Measurements from ENCODE around the gene SLC5A5.
A peak's percentile ranks its signal among the peaks of the same experiment; 100 is the strongest.

Gene SLC5A5

DNA sequence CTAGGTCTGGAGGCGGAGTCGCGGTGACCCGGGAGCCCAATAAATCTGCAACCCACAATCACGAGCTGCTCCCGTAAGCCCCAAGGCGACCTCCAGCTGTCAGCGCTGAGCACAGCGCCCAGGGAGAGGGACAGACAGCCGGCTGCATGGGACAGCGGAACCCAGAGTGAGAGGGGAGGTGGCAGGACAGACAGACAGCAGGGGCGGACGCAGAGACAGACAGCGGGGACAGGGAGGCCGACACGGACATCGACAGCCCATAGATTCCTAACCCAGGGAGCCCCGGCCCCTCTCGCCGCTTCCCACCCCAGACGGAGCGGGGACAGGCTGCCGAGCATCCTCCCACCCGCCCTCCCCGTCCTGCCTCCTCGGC is at the start of gene SLC5A5:
TSS of gene SLC5A5 (plus strand) at position 68 of the 373 bp plus-strand sequence. CDS start 375 bp downstream, outside the sequence.
- in situ Hi-C loops (cut with MboI; ENCODE audit: low sequenced_read_pairs, unreplicated experiment), result no loop called here
- DNase-seq (ENCODE audit: low spot score), result peak; percentile 49
- TF ChIP-seq, protein P1, sequence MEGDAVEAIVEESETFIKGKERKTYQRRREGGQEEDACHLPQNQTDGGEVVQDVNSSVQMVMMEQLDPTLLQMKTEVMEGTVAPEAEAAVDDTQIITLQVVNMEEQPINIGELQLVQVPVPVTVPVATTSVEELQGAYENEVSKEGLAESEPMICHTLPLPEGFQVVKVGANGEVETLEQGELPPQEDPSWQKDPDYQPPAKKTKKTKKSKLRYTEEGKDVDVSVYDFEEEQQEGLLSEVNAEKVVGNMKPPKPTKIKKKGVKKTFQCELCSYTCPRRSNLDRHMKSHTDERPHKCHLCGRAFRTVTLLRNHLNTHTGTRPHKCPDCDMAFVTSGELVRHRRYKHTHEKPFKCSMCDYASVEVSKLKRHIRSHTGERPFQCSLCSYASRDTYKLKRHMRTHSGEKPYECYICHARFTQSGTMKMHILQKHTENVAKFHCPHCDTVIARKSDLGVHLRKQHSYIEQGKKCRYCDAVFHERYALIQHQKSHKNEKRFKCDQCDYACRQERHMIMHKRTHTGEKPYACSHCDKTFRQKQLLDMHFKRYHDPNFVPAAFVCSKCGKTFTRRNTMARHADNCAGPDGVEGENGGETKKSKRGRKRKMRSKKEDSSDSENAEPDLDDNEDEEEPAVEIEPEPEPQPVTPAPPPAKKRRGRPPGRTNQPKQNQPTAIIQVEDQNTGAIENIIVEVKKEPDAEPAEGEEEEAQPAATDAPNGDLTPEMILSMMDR (IDR thresholded peaks at IDR 0.05; ENCODE audit: borderline replicate concordance, control extremely low read depth, extremely low read depth, insufficient read depth, missing control alignments), result no peak

DNA sequence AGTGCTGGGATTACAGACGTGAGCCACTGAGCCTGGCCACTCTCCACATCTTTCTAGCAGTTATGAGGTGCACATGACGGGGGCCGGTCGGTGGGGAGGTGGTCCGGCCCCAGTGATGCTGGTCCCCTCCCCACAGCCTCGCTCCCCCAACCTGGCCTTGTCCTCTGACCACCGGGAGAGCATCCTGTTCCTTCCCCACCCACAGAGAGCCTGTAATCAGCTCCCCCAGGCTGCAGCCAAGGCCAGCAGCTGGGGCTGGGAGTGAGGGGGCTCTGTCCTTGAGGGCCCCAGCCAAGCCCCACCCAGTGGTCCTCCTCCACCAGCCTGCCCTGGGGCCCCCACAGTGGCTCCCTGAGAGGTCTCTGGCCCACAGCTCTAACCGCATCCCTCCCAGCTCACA is 47.4 kb upstream of the SLC5A5 start:
- in situ Hi-C loops (cut with MboI; ENCODE audit: low sequenced_read_pairs, unreplicated experiment), result no loop called here
- DNase-seq (ENCODE audit: low spot score), result no peak
- TF ChIP-seq, protein P1 (IDR thresholded peaks at IDR 0.05; ENCODE audit: borderline replicate concordance, control extremely low read depth, extremely low read depth, insufficient read depth, missing control alignments), result no peak

DNA sequence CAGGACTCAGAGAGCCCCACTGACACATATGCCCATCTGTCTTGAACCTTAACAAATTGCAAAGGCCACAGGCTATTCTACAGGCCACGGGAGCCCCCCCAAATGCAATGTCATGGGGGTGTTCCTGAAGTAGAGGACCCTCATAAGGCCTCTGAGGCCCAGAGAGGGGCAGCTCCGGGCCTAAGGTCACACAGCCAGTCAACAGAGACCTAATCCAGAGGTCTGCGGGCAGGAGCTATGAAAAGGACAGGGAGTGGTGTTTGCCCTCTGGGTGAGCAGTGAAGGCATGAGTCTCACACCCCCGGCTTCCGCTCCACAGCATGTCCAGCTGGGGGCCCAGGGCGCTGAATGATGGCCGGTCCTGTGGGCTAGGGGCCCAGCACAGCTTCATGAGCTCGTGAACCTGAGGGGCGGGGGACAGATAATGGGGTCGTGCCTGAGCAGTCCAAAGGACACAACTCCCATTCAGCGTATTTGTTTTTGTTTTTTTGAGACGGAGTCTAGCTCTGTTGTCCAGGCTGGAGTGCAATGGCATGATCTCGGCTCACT is 45.2 kb upstream of the SLC5A5 start:
- TF ChIP-seq, protein P1 (IDR thresholded peaks at IDR 0.05; ENCODE audit: borderline replicate concordance, control extremely low read depth, extremely low read depth, insufficient read depth, missing control alignments), result no peak
- in situ Hi-C loops (cut with MboI; ENCODE audit: low sequenced_read_pairs, unreplicated experiment), result no loop called here

DNA sequence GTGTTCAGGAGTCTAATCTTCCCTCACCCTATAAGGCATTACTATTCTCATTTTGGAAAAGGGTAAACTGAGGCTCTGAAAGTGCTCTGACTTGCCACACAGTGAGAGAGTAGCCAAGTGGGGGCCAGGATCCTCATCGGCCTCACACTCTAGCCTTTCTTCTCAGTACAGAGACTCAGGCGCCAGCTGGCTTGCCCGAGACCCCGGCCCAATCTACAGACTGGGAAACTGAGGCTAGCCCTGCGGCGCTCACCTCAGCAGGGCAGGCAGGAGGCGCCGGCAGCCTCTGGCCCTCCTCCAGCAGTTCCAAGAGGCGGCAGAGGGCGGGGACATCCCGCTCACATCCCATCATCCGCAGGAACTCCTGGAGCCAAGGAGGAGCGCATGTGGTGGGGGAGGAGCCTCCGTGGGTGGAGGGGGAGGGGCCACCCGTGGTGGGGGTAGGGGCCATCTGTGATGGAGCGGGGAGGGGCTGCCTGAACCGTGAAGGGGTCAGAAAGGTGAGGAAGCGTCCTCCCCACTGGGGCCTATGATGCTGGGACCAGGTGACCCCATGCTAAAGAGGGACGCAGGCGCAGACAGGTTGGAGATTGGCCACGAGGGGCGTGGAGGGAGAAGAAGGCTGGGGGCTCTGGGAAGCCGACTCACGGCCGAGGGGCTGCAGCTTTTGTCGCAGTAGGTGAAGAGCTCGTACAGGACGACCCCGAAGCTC is 41.7 kb upstream of the SLC5A5 start:
- in situ Hi-C loops (cut with MboI; ENCODE audit: low sequenced_read_pairs, unreplicated experiment), result no loop called here
- no peak for DNase-seq (ENCODE audit: low spot score)
- TF ChIP-seq, protein P1 (IDR thresholded peaks at IDR 0.05; ENCODE audit: borderline replicate concordance, control extremely low read depth, extremely low read depth, insufficient read depth, missing control alignments), result no peak

More for the DNA sequence above, 45.2 kb upstream of the SLC5A5 start:
- no peak for DNase-seq (ENCODE audit: low spot score)

DNA sequence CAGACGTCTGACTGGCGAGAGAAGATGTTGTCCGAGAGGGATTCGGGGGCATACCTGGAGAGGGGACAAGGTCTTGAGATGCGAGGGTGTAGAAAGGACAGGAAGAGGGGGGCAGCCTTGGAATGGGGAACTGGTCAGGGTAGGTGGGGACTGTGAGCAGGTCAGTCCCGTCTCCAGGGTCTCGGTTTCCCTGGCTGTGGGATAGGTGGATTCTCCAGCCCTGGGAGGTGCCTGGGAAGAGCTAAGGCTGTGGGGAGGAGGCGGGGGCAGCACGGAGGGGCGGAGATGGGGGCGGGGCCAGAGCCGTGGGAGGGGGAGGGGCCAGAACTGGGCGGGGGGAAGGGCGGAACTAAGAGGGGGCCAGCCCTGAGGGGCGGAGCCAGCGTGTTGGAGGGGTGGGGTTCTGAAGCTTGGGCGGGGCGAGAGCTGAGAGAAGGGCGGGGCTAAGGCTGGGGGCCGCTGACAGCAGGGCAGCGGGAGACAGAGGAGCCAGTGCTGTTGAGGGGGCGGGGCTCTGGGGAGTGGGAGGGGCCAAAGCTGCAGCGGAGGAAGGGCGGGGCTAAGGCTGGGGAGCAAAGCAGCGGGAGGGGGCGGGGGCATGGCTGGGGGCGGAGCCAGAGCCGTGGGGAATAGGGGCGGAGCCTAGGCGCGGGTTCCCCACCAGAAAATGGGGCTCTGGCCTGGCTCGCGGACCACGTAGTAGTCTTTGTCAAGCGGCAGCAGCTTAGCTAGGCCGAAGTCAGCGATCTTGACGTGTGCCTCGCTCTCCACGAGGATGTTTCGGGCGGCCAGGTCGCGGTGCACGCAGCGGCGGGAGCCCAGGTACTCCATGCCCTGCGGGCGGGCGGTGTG is 41.0 kb upstream of the SLC5A5 start:
- in situ Hi-C loops (cut with MboI; ENCODE audit: low sequenced_read_pairs, unreplicated experiment), result no loop called here
- TF ChIP-seq, protein P1 (IDR thresholded peaks at IDR 0.05; ENCODE audit: borderline replicate concordance, control extremely low read depth, extremely low read depth, insufficient read depth, missing control alignments), result no peak
- DNase-seq (ENCODE audit: low spot score), result peak; percentile 79

DNA sequence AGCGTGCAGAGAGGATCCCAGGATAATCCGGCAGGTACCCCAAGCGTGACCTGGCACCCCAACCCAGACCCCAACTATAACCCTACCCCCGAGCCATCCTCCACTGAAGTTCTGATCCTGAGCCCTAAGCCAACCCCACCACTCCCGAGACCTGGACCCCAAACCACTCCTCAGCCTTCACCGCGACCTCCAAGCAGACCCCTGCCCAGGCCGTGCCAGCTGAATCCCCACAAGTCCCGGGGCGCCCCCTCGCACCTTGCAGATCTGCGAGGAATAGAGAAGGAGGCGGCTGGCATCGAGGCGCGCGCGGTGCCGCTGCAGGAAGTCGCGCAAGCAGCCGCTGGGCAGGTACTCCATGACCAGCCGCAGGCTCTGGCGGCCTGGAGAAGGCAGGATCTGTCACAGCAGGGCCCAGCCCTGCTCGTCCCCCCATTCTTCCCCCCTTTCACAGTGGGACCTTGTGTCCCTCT is 40.3 kb upstream of the SLC5A5 start:
- in situ Hi-C loops (cut with MboI; ENCODE audit: low sequenced_read_pairs, unreplicated experiment), result no loop called here
- no peak for DNase-seq (ENCODE audit: low spot score)
- TF ChIP-seq, protein P1 (IDR thresholded peaks at IDR 0.05; ENCODE audit: borderline replicate concordance, control extremely low read depth, extremely low read depth, insufficient read depth, missing control alignments), result no peak

All from GM13976 (cell line).